ENCODE data around the gene FBXL3. TPM values are rescaled to one million over a fixed set of nuclear protein-coding genes. Genes with fewer than 3 reads are reported as not detected.
"Not testable (repeated sequence)": the region's sequence is repeated elsewhere in the genome, so short reads cannot be mapped to it uniquely, and the experiment has no call there.

Gene FBXL3
- total RNA-seq, 1 donor from 2014 or later, result 37.2 TPM

GRCh38 chr13:77014906-77015685, 11.9 kb downstream of the FBXL3 start:
- no peak overlapping the region for H3K27ac Mint-ChIP-seq (ENCODE audit: unreplicated experiment)
- FAIRE-seq (no peak), DNase-seq (ENCODE audit: low read depth) (no peak)
- H3K4me3 ChIP-seq (ENCODE audit: insufficient read depth, low read depth, low read length), result no peak overlapping the region
- H3K4me1 ChIP-seq (ENCODE audit: insufficient read depth, low read length), result no peaks in the 10 kb centered on the region
- no peak for TF ChIP-seq EZH2 (IDR thresholded peaks at IDR 0.05; ENCODE audit: insufficient read depth, low read length)
- TF ChIP-seq CTCF (IDR thresholded peaks at IDR 0.05; ENCODE audit: insufficient read depth, low read depth, low read length), result no peak
- H4K20me1 ChIP-seq (ENCODE audit: insufficient read depth, low read length), result peaks cover 54% of the 10 kb centered on the region
- H3K79me2 ChIP-seq (ENCODE audit: insufficient read depth, low read length), result peaks cover 76% of the 10 kb centered on the region
- H3K36me3 ChIP-seq (ENCODE audit: insufficient read depth, low read length), result peaks cover 43% of the 10 kb centered on the region
- H3K27me3 ChIP-seq (ENCODE audit: insufficient read depth, low read length), result no peaks in the 10 kb centered on the region
- no peak overlapping the region for H3K4me3 Mint-ChIP-seq (ENCODE audit: unreplicated experiment)
- H3K9me3 ChIP-seq (ENCODE audit: insufficient read depth, low read depth, low read length), result no peaks in the 10 kb centered on the region
- H3K9ac ChIP-seq (ENCODE audit: low read length), result no peak overlapping the region
- H3K27me3 Mint-ChIP-seq (ENCODE audit: low read depth, unreplicated experiment), result no peaks in the 10 kb centered on the region
- peaks cover 19% of the 10 kb centered on the region for H3K36me3 Mint-ChIP-seq (ENCODE audit: low read depth, unreplicated experiment)
- peaks cover 2% of the 10 kb centered on the region for H3K4me1 Mint-ChIP-seq (ENCODE audit: low read depth, unreplicated experiment)
- H3K9me3 Mint-ChIP-seq (ENCODE audit: unreplicated experiment), result no peaks in the 10 kb centered on the region
- H2AFZ ChIP-seq (ENCODE audit: low read depth, low read length), result no peak overlapping the region
- no peak overlapping the region for H3K4me2 ChIP-seq (ENCODE audit: low read length)
- H3K27ac ChIP-seq (ENCODE audit: low read depth, low read length), result no peak overlapping the region

GRCh38 chr13:77013853-77014542, 13.0 kb downstream of the FBXL3 start:
- Histone ChIP-seq H3K36me3 (ENCODE audit: insufficient read depth, low read length) (peaks cover 43% of the 10 kb centered on the region), H3K4me3 (ENCODE audit: insufficient read depth, low read depth, low read length) (no peak overlapping the region), H2AFZ (ENCODE audit: low read depth, low read length) (no peak overlapping the region), H3K9me3 (ENCODE audit: insufficient read depth, low read depth, low read length) (no peaks in the 10 kb centered on the region), H3K4me1 (ENCODE audit: insufficient read depth, low read length) (no peaks in the 10 kb centered on the region), H4K20me1 (ENCODE audit: insufficient read depth, low read length) (peaks cover 49% of the 10 kb centered on the region), H3K9ac (ENCODE audit: low read length) (no peak overlapping the region), H3K4me2 (ENCODE audit: low read length) (no peak overlapping the region), H3K79me2 (ENCODE audit: insufficient read depth, low read length) (peaks cover 68% of the 10 kb centered on the region), H3K27me3 (ENCODE audit: insufficient read depth, low read length) (no peaks in the 10 kb centered on the region), H3K27ac (ENCODE audit: low read depth, low read length) (no peak overlapping the region)
- Mint-ChIP-seq H3K27me3 (ENCODE audit: low read depth, unreplicated experiment) (no peaks in the 10 kb centered on the region), H3K9me3 (ENCODE audit: unreplicated experiment) (no peaks in the 10 kb centered on the region), H3K4me3 (ENCODE audit: unreplicated experiment) (no peak overlapping the region), H3K4me1 (ENCODE audit: low read depth, unreplicated experiment) (peaks cover 2% of the 10 kb centered on the region), H3K36me3 (ENCODE audit: low read depth, unreplicated experiment) (peaks cover 21% of the 10 kb centered on the region), H3K27ac (ENCODE audit: unreplicated experiment) (no peak overlapping the region)
- no peak for DNase-seq (ENCODE audit: low read depth)
- no peak for FAIRE-seq
- TF ChIP-seq CTCF (IDR thresholded peaks at IDR 0.05; ENCODE audit: insufficient read depth, low read depth, low read length), result no peak
- TF ChIP-seq EZH2 (IDR thresholded peaks at IDR 0.05; ENCODE audit: insufficient read depth, low read length), result no peak

- H2AFZ ChIP-seq (ENCODE audit: low read depth, low read length); DNase-seq (ENCODE audit: low read depth); H3K27me3 ChIP-seq (ENCODE audit: insufficient read depth, low read length); H3K4me1 Mint-ChIP-seq (ENCODE audit: low read depth, unreplicated experiment); H3K27ac Mint-ChIP-seq (ENCODE audit: unreplicated experiment); H3K9ac ChIP-seq (ENCODE audit: low read length); H3K27ac ChIP-seq (ENCODE audit: low read depth, low read length); H3K4me1 ChIP-seq (ENCODE audit: insufficient read depth, low read length); H3K27me3 Mint-ChIP-seq (ENCODE audit: low read depth, unreplicated experiment); H3K9me3 ChIP-seq (ENCODE audit: insufficient read depth, low read depth, low read length); H3K4me2 ChIP-seq (ENCODE audit: low read length); FAIRE-seq; H3K4me3 Mint-ChIP-seq (ENCODE audit: unreplicated experiment); H3K9me3 Mint-ChIP-seq (ENCODE audit: unreplicated experiment); H3K4me3 ChIP-seq (ENCODE audit: insufficient read depth, low read depth, low read length): not testable (repeated sequence)
- H3K36me3 Mint-ChIP-seq (ENCODE audit: low read depth, unreplicated experiment), result peaks cover 17% of the 10 kb centered on the region
- H3K79me2 ChIP-seq (ENCODE audit: insufficient read depth, low read length), result peaks cover 50% of the 10 kb centered on the region
- H3K36me3 ChIP-seq (ENCODE audit: insufficient read depth, low read length), result peaks cover 34% of the 10 kb centered on the region
- peaks cover 60% of the 10 kb centered on the region for H4K20me1 ChIP-seq (ENCODE audit: insufficient read depth, low read length)
Measured at GRCh38 chr13:77009719-77010118, 17.2 kb downstream of the FBXL3 start.
